ENCODE results near the gene FAM53B. TPM values are rescaled to one million over a fixed set of nuclear protein-coding genes. Genes with fewer than 3 reads are reported as not detected.

Gene FAM53B
- total RNA-seq, 1 donor from 2014 or later: 19.3 TPM

DNA sequence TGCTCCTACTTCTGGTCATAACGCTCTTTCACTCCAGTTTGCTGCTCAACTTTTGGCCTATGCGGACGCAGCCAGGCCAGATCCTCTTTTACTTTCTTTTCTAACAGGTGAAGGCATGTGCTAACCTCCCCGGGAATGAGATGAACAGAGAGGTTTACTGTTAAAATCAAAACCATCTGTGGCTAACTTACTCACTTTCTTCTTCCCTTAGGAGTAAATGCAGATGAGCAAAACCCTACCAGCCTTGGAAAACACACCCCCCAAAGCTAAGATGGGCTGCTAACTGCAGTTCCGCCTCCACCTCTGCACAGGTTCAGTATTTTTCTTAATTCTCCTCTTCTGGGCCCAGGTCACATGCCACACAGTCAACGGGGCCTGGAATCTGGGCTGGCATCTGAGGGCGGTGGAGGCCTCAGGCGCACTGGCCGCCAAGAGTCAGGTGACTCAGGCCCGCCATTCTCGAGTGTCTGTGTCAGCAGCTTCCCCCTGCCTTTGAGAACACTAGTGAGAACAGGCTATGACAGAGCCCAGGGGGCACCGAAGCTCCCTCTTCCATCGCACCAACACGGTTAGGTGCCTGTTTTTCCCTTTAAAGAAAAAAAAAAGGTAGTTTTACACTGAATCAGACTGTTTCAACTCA, 11.1 kb downstream of the FAM53B start:
- no peak for DNase-seq (ENCODE audit: low spot score)
- peaks cover 43% of the 10 kb centered on the region for H3K36me3 Mint-ChIP-seq (ENCODE audit: low read depth)

DNA sequence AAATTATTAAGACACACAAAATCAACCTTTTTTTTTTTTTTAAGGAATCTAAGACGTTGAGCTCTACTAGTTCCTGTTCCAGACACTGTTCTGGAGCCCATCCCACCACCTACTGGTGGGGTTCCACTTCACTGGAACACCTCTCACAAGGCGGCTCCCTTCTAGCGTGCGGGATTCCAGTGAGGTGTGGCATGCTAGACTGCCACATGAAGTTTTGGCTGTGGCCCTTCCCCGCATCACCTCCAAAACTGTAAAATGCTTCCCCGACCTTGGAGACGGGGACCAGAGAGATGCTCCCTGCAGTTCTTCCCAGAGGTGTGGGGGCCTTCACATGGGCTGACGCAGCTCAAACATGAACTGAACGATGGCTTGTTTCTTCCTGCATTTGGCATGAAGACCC, 12.6 kb downstream of the FAM53B start:
- Mint-ChIP-seq H3K4me3 (ENCODE audit: low read depth) (no peak overlapping the region), H3K36me3 (ENCODE audit: low read depth) (peaks cover 44% of the 10 kb centered on the region), H3K4me1 (ENCODE audit: low read depth) (peaks cover 64% of the 10 kb centered on the region), H3K27me3 (ENCODE audit: low read depth) (no peaks in the 10 kb centered on the region), H3K9me3 (no peaks in the 10 kb centered on the region), H3K27ac (no peak overlapping the region)
- intact Hi-C loops (cut with micrococcal nuclease): no loop called here
- no peak for DNase-seq (ENCODE audit: low spot score)

More for the DNA sequence above, 11.1 kb downstream of the FAM53B start:
- H3K27me3 Mint-ChIP-seq (ENCODE audit: low read depth): no peaks in the 10 kb centered on the region
- H3K4me3 Mint-ChIP-seq (ENCODE audit: low read depth): peak overlapping the region; percentile 34
- H3K9me3 Mint-ChIP-seq: no peaks in the 10 kb centered on the region
- H3K27ac Mint-ChIP-seq: peak overlapping the region; percentile 77
- intact Hi-C loops (cut with micrococcal nuclease): loop anchor here (1.0 kb wide), 2 partner anchors 8 to 15 kb away; no protein-coding TSS in a partner anchor
- peaks cover 57% of the 10 kb centered on the region for H3K4me1 Mint-ChIP-seq (ENCODE audit: low read depth)

DNA sequence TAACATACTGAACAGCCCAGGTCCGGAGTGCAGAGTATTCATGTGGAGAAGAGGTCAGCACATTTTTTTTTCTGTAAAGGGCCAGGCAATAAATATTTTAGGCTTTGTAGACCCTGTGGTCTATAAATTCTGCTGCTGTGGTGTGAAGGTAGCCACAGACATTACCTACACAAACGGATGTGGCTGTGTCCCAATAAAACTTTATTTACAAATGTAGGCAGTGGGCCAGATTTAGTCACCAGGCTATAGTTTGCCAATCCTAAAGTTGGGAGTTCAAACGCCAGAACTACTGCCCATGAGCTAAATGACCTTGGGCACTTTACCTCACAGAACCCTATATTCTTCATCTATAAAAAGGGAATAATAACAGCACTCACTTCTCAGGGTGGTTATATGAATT, 13.4 kb downstream of the FAM53B start:
- Mint-ChIP-seq H3K36me3 (ENCODE audit: low read depth) (peaks cover 44% of the 10 kb centered on the region), H3K4me3 (ENCODE audit: low read depth) (no peak overlapping the region), H3K27me3 (ENCODE audit: low read depth) (no peaks in the 10 kb centered on the region), H3K4me1 (ENCODE audit: low read depth) (peaks cover 64% of the 10 kb centered on the region), H3K9me3 (no peaks in the 10 kb centered on the region), H3K27ac (no peak overlapping the region)
- intact Hi-C loops (cut with micrococcal nuclease): no loop called here
- DNase-seq (ENCODE audit: low spot score): no peak

- H3K27ac Mint-ChIP-seq: peak overlapping the region; percentile 89
- DNase-seq (ENCODE audit: low spot score): no peak
- no peaks in the 10 kb centered on the region for H3K9me3 Mint-ChIP-seq
- H3K4me1 Mint-ChIP-seq (ENCODE audit: low read depth): peaks cover 63% of the 10 kb centered on the region
- intact Hi-C loops (cut with micrococcal nuclease): loop anchor here (1.0 kb wide), 5 partner anchors 11 to 88 kb away; partner anchors contain the start of gene FAM53B
- H3K36me3 Mint-ChIP-seq (ENCODE audit: low read depth): peaks cover 44% of the 10 kb centered on the region
- no peaks in the 10 kb centered on the region for H3K27me3 Mint-ChIP-seq (ENCODE audit: low read depth)
- peak overlapping the region; percentile 63 for H3K4me3 Mint-ChIP-seq (ENCODE audit: low read depth)
Measured at GRCh38 chr10:124728830-124729661, 15.1 kb downstream of the FAM53B start.

- intact Hi-C loops (cut with micrococcal nuclease): loop anchor here (1.0 kb wide), 5 partner anchors 10 to 87 kb away; partner anchors contain the start of gene FAM53B
- peaks cover 44% of the 10 kb centered on the region for H3K36me3 Mint-ChIP-seq (ENCODE audit: low read depth)
- H3K4me3 Mint-ChIP-seq (ENCODE audit: low read depth): no peak overlapping the region
Measured at GRCh38 chr10:124728071-124728829, 15.9 kb downstream of the FAM53B start.

DNA sequence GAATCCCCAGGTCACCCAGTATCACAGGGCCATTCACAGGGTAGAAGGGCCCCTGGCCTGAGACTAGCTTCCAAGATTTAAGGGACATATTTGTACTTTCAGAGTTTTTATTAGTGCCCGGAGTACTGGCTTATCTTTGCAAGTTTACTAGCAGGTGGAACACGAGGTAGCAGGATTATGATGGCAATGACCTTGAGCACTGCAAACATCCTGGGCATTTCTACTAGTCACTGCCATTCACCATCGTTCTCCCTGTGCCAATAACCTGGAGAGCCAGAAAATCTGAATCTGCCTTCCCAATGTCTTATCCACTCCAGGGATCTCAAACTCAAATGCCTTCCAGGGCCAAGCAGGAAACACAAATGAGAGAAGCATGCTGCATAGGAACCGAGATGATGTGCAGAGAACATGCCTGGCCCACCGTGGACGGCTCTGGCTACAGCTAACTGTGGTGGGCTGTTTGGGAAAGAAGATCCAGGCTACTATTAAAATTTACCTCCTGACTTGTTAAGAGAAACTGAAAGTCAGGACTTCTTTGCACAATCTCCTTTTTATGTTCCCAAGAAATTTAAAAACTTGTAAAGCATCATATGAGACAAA, 16.7 kb downstream of the FAM53B start:
- DNase-seq (ENCODE audit: low spot score): no peak
- H3K4me1 Mint-ChIP-seq (ENCODE audit: low read depth): peaks cover 64% of the 10 kb centered on the region
- no peaks in the 10 kb centered on the region for H3K9me3 Mint-ChIP-seq
- no peaks in the 10 kb centered on the region for H3K27me3 Mint-ChIP-seq (ENCODE audit: low read depth)
- H3K36me3 Mint-ChIP-seq (ENCODE audit: low read depth): peaks cover 37% of the 10 kb centered on the region
- H3K4me3 Mint-ChIP-seq (ENCODE audit: low read depth): no peak overlapping the region
- intact Hi-C loops (cut with micrococcal nuclease): no loop called here
- peak overlapping the region; percentile 21 for H3K27ac Mint-ChIP-seq

More at GRCh38 chr10:124728071-124728829, 15.9 kb downstream of the FAM53B start:
- DNase-seq (ENCODE audit: low spot score): no peak
- Mint-ChIP-seq H3K27ac (peak overlapping the region; percentile 89), H3K9me3 (no peaks in the 10 kb centered on the region), H3K27me3 (ENCODE audit: low read depth) (no peaks in the 10 kb centered on the region), H3K4me1 (ENCODE audit: low read depth) (peaks cover 64% of the 10 kb centered on the region)

DNA sequence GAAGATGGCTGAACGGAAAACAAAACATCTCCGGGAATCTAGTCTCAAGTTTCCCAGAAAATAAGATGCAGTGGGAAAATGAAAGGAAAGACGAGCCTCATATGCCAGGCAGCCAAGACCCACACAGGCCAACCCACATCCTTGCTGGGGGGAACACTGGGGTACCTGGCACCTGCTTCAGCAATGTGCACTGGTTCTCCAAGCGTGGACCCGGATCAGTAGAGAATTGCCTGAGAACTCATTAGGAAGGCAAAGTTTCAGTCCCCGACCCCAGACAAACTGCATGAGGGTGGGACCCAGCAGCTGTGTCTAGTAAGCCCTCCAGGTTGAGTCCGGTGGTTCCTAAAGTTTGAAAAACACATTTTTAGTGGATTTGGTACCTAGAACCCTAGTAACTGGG, 18.4 kb downstream of the FAM53B start:
- no peak overlapping the region for H3K4me3 Mint-ChIP-seq (ENCODE audit: low read depth)
- DNase-seq (ENCODE audit: low spot score): no peak
- H3K36me3 Mint-ChIP-seq (ENCODE audit: low read depth): peaks cover 41% of the 10 kb centered on the region
- H3K9me3 Mint-ChIP-seq: no peaks in the 10 kb centered on the region
- intact Hi-C loops (cut with micrococcal nuclease): no loop called here
- H3K4me1 Mint-ChIP-seq (ENCODE audit: low read depth): peaks cover 71% of the 10 kb centered on the region
- H3K27ac Mint-ChIP-seq: no peak overlapping the region
- H3K27me3 Mint-ChIP-seq (ENCODE audit: low read depth): no peaks in the 10 kb centered on the region

- Mint-ChIP-seq H3K36me3 (ENCODE audit: low read depth) (peaks cover 39% of the 10 kb centered on the region), H3K9me3 (no peaks in the 10 kb centered on the region), H3K27ac (no peak overlapping the region), H3K4me3 (ENCODE audit: low read depth) (no peak overlapping the region), H3K4me1 (ENCODE audit: low read depth) (peaks cover 70% of the 10 kb centered on the region), H3K27me3 (ENCODE audit: low read depth) (no peaks in the 10 kb centered on the region)
- DNase-seq (ENCODE audit: low spot score): no peak
- intact Hi-C loops (cut with micrococcal nuclease): no loop called here
Measured at GRCh38 chr10:124725171-124725631, 19.0 kb downstream of the FAM53B start.

DNA sequence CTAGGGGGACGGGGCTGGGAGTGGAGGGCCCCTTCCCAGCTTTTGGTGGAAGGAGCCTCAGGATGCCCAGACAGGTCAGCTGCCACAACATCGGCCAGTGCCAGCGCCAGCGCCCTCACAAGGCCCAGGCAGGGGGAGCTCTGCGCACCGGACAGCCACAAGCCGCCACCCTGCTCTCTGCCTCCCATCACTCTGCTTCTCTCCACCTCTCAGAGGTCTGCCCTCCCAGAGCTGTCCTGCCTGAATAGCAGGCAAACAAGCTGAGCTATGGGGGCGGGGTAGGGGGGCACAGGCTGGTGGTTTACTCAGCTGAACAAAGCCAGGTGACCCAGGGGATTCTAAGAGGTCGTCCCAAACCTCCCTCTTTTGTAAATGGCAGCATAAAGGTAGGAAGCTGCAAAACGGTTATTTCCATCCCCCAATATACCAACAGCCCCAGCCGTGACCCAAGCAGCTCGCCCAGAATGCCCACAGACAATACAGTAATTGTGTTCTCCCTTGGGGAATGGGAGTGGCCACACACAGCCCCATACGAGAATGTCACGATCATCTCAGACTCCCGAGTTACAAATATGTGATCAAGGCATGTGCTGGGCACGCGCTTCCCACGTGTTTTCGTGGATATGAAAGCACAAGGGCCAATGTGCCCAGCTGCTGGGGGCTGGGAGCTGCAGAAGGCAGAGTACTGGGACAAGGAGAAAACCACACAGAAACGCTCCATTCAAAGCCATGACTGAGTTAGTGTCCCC, 19.7 kb downstream of the FAM53B start:
- no peak for DNase-seq (ENCODE audit: low spot score)
- H3K4me1 Mint-ChIP-seq (ENCODE audit: low read depth): peaks cover 67% of the 10 kb centered on the region
- H3K27me3 Mint-ChIP-seq (ENCODE audit: low read depth): no peaks in the 10 kb centered on the region
- H3K4me3 Mint-ChIP-seq (ENCODE audit: low read depth): no peak overlapping the region
- H3K36me3 Mint-ChIP-seq (ENCODE audit: low read depth): peaks cover 34% of the 10 kb centered on the region
- H3K9me3 Mint-ChIP-seq: no peaks in the 10 kb centered on the region
- intact Hi-C loops (cut with micrococcal nuclease): no loop called here
- H3K27ac Mint-ChIP-seq: peak overlapping the region; percentile 91

GRCh38 chr10:124723826-124724225, 20.4 kb downstream of the FAM53B start:
- intact Hi-C loops (cut with micrococcal nuclease): loop anchor here (1.0 kb wide), 2 partner anchors 22 to 35 kb away; no protein-coding TSS in a partner anchor
- H3K27me3 Mint-ChIP-seq (ENCODE audit: low read depth): no peaks in the 10 kb centered on the region
- H3K4me1 Mint-ChIP-seq (ENCODE audit: low read depth): peaks cover 67% of the 10 kb centered on the region
- no peaks in the 10 kb centered on the region for H3K9me3 Mint-ChIP-seq
- H3K4me3 Mint-ChIP-seq (ENCODE audit: low read depth): no peak overlapping the region
- H3K27ac Mint-ChIP-seq: peak overlapping the region; percentile 91
- no peak for DNase-seq (ENCODE audit: low spot score)
- peaks cover 38% of the 10 kb centered on the region for H3K36me3 Mint-ChIP-seq (ENCODE audit: low read depth)

DNA sequence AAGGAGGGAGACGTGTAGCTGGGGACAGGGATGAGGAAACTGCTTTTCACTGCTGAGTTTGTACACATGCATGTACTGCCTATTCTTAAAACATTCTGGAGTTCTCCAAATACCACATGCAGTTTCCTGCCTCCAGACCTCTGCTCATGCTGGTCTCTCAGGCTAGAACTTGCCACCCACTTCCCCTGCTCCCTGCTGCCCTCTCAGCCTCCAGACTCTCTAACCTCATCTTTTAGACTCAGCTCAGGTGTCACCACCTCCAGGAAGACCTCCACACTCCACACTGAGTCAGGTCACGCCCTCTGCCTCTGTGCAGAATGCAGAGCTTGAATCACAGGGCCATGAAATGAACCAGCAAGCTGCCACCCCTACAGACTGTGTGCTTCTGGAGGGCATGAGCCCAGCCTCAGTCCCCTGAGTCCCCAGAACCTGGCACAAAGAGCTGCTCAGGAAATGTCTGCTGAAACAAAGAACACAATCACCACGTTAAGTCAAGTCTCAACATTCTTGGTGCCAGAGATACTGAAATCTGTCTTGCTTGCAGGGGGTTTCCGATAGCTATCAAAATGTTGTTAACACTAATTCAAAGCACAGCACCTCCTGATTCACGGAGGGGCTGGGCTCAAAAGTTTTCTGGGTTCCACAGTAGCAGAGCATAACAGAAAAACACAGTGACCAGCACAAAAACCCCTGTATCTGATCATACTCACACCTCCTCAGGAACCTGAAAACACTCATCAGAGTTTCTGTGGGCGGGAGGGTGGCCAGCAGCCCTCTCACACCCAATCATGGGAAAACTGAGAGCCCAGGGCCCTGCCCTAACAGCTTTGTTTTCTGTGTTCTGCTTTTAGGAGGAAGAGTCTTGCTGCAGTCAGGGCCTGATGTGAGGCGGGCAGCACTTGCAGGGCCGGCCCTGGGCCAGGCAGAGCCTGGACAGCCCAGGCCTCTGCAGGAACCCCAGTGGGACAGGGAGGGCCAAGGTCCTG, 21.1 kb downstream of the FAM53B start:
- Mint-ChIP-seq H3K9me3 (no peaks in the 10 kb centered on the region), H3K36me3 (ENCODE audit: low read depth) (peaks cover 31% of the 10 kb centered on the region), H3K27me3 (ENCODE audit: low read depth) (no peaks in the 10 kb centered on the region), H3K4me3 (ENCODE audit: low read depth) (peak overlapping the region; percentile 40), H3K27ac (peak overlapping the region; percentile 91), H3K4me1 (ENCODE audit: low read depth) (peaks cover 67% of the 10 kb centered on the region)
- intact Hi-C loops (cut with micrococcal nuclease): loop anchor here (1.0 kb wide), 2 partner anchors 21 to 34 kb away; no protein-coding TSS in a partner anchor
- DNase-seq (ENCODE audit: low spot score): peak; percentile 35
